PC-9 (cell line): ENCODE results near the gene SKI. TPM values are rescaled to one million over a fixed set of nuclear protein-coding genes. Genes with fewer than 3 reads are reported as not detected.

Experiments
- BruUV-seq: library from RNA; stranded (reverse); fragments of 400-500 nt; replicated peaks from 2 replicates; lab custom pipeline; 2021; lab: Mats Ljungman, UMichigan
- CTCF ChIA-PET: fragments of 300-600 bp; sonication (Branson Sonifier 250); formaldehyde crosslinking; loops from one replicate; lab custom pipeline; 2022; ENCODE audit warnings: antibody characterized with exemption; lab: Charles Lee
- POLR2A ChIA-PET: fragments of 300-600 bp; sonication (Branson Sonifier 250); formaldehyde crosslinking; loops from one replicate; lab custom pipeline; 2022; ENCODE audit warnings: antibody characterized with exemption; ENCODE audit not compliant: unreplicated experiment; lab: Charles Lee
- DNase-seq, 2 experiments: peaks; one replicate each; pipeline versions ENCODE4 v3.0.0 to v3.0.0-alpha.2; 2015 to 2022; ENCODE audit warnings: mixed read lengths in 1 of 2
- H2AFZ ChIP-seq: fragments of 200-600 bp; sonication (generic); 2 replicates; pipeline ENCODE4 v1.8.1; 2017; ENCODE audit warnings: antibody characterized with exemption
- H3F3A ChIP-seq: fragments of 200-600 bp; sonication (generic); 2 replicates; pipeline ENCODE4 v1.8.1; 2017; ENCODE audit warnings: antibody characterized with exemption, mild to moderate bottlenecking, low read depth; ENCODE audit not compliant: insufficient read depth
- H3K27ac ChIP-seq: fragments of 200-600 bp; sonication (generic); 2 replicates; pipeline ENCODE4 v1.6.1; 2016; ENCODE audit warnings: mixed run types
- H3K27me3 ChIP-seq: fragments of 200-600 bp; sonication (generic); 2 replicates; pipeline ENCODE4 v1.6.1; 2016; ENCODE audit warnings: low read depth, mixed run types; ENCODE audit not compliant: insufficient read depth
- H3K36me3 ChIP-seq: fragments of 200-600 bp; sonication (generic); 2 replicates; pipeline ENCODE4 v1.6.1; 2016; ENCODE audit warnings: low read depth, mixed run types
- H3K4me1 ChIP-seq: fragments of 200-600 bp; sonication (generic); replicated peaks from 2 replicates; pipeline ENCODE4 v1.6.1; 2016; ENCODE audit warnings: mixed run types; ENCODE audit not compliant: insufficient read depth
- H3K4me2 ChIP-seq: fragments of 200-600 bp; sonication (generic); 2 replicates; pipeline ENCODE4 v1.6.1; 2017; ENCODE audit warnings: mixed run types
- H3K4me3 ChIP-seq: fragments of 200-600 bp; sonication (generic); 2 replicates; pipeline ENCODE4 v1.6.1; 2016; ENCODE audit warnings: mixed run types
- H3K79me2 ChIP-seq: fragments of 200-600 bp; sonication (generic); 2 replicates; pipeline ENCODE4 v1.6.1; 2017; ENCODE audit warnings: low read depth, mixed run types
- H3K9me2 ChIP-seq: fragments of 200-600 bp; sonication (generic); 2 replicates; pipeline ENCODE4 v1.8.1; 2017; ENCODE audit warnings: mild to moderate bottlenecking; ENCODE audit not compliant: insufficient read depth
- H3K9me3 ChIP-seq: fragments of 200-600 bp; sonication (generic); 2 replicates; pipeline ENCODE4 v1.8.1; 2016; ENCODE audit warnings: low read depth; ENCODE audit not compliant: insufficient read depth
- H4K20me1 ChIP-seq: fragments of 200-600 bp; sonication (generic); 2 replicates; pipeline ENCODE4 v1.8.1; 2017; ENCODE audit not compliant: insufficient read depth
- EZH2 ChIP-seq: fragments of 200-600 bp; sonication (generic); IDR thresholded peaks from 2 replicates; pipeline ENCODE4 v1.8.0; 2017; ENCODE audit warnings: antibody characterized with exemption, low read depth
- intact Hi-C: fragments of 100-400 bp; cut with micrococcal nuclease; formaldehyde crosslinking; loops from one replicate; pipeline ENCODE4 v1.10.0; 2022; ENCODE audit not compliant: unreplicated experiment
- total RNA-seq: library from RNA; stranded (reverse); gene quantifications from 2 replicates; pipeline ENCODE4 v1.2.3, GENCODE V29; 2021
- TF ChIP-seq, protein P1 (sequence below): fragments of 200-600 bp; sonication (generic); conservative IDR thresholded peaks from 2 replicates; pipeline ENCODE4 v1.6.1; 2017; ENCODE audit warnings: mixed run types, antibody characterized with exemption, mild to moderate bottlenecking, moderate library complexity

The SKI gene
- total RNA-seq, 1 experiment from 2014 or later = 36.2 TPM

- no peaks in the 10 kb centered on the region for H3K9me2 ChIP-seq
- ChIA-PET POLR2A (no interaction called here), CTCF (no interaction called here)
- H3K4me1 ChIP-seq = no peaks in the 10 kb centered on the region
- BruUV-seq = no TSS peak
- peaks cover 91% of the 10 kb centered on the region for H4K20me1 ChIP-seq
- H3K27ac ChIP-seq = no peak overlapping the region
- TF ChIP-seq, protein P1, sequence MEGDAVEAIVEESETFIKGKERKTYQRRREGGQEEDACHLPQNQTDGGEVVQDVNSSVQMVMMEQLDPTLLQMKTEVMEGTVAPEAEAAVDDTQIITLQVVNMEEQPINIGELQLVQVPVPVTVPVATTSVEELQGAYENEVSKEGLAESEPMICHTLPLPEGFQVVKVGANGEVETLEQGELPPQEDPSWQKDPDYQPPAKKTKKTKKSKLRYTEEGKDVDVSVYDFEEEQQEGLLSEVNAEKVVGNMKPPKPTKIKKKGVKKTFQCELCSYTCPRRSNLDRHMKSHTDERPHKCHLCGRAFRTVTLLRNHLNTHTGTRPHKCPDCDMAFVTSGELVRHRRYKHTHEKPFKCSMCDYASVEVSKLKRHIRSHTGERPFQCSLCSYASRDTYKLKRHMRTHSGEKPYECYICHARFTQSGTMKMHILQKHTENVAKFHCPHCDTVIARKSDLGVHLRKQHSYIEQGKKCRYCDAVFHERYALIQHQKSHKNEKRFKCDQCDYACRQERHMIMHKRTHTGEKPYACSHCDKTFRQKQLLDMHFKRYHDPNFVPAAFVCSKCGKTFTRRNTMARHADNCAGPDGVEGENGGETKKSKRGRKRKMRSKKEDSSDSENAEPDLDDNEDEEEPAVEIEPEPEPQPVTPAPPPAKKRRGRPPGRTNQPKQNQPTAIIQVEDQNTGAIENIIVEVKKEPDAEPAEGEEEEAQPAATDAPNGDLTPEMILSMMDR = no peak
- TF ChIP-seq EZH2 = no peak
- no peaks in the 10 kb centered on the region for H3K27me3 ChIP-seq
- no peak overlapping the region for H3K4me2 ChIP-seq
- no peaks in the 10 kb centered on the region for H3K9me3 ChIP-seq
- H3K79me2 ChIP-seq = peaks cover 96% of the 10 kb centered on the region
- no peak overlapping the region for H2AFZ ChIP-seq
- H3F3A ChIP-seq = no peaks in the 10 kb centered on the region
- no peak for DNase-seq
- intact Hi-C loops = no loop called here
- no peak overlapping the region for H3K4me3 ChIP-seq
- no peaks in the 10 kb centered on the region for H3K36me3 ChIP-seq
Observed at GRCh38 chr1:2271211-2271721, 43.1 kb downstream of the SKI start.

DNA sequence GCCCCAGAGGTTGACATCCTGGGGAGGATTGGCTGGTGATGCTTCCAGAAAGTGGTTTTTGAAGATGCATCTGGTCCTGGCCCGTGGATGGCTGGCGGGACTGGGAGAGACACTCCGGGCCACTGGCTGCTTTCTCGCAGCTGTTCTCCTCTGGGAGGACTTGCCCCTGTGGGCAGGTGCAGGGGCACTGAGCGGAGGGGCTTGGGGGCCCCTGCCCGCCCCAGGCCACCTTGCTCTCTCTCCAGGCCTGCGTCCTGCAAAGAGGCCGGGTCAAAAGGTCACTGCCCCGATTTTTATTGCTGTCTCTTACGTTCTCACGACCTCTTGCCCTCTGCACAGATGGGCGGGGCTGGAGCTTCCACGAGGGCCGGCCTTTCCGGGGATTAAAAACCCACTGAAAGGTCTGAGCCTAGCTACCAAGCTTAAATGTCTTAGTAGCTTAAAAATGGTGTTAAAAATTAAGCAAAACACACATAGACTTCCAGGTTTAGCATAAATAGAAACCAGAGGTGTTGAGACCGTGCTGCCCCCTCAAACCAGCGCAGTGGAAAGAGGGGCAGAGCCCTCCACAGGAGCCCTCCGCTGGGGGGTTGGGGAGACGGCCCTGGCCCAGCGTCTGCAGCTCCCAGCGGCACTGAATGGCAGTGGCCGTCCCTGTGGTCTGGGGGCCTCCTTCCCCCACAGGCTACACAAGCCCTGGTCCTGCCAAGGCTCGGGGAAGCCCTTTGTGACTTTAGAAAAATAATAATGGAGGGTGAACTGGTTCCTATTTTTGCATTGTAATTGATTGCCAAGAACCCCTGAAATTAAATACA is 43.9 kb downstream of the SKI start:
- no TSS peak for BruUV-seq
- H3K9me3 ChIP-seq = no peaks in the 10 kb centered on the region
- H4K20me1 ChIP-seq = peaks cover 84% of the 10 kb centered on the region
- no peaks in the 10 kb centered on the region for H3F3A ChIP-seq
- H3K27me3 ChIP-seq = no peaks in the 10 kb centered on the region
- ChIA-PET POLR2A (interaction anchor here (0.5 kb wide), 1 partner anchor 397 kb away, joined by 4 read pairs; no protein-coding TSS in a partner anchor), CTCF (no interaction called here)
- no peaks in the 10 kb centered on the region for H3K4me1 ChIP-seq
- no peak overlapping the region for H3K4me2 ChIP-seq
- H2AFZ ChIP-seq = no peak overlapping the region
- TF ChIP-seq, protein P1 = no peak
- no peak for TF ChIP-seq EZH2
- intact Hi-C loops = no loop called here
- no peak overlapping the region for H3K4me3 ChIP-seq
- H3K79me2 ChIP-seq = peaks cover 89% of the 10 kb centered on the region
- DNase-seq = no peak
- no peaks in the 10 kb centered on the region for H3K9me2 ChIP-seq
- H3K36me3 ChIP-seq = no peaks in the 10 kb centered on the region
- H3K27ac ChIP-seq = no peak overlapping the region

- no peak for DNase-seq
- Histone ChIP-seq H4K20me1 (peaks cover 79% of the 10 kb centered on the region), H3K9me3 (no peaks in the 10 kb centered on the region), H3K27me3 (no peaks in the 10 kb centered on the region), H3K4me1 (no peaks in the 10 kb centered on the region), H3K4me2 (no peak overlapping the region), H3K79me2 (peaks cover 83% of the 10 kb centered on the region), H3K36me3 (no peaks in the 10 kb centered on the region), H3K4me3 (no peak overlapping the region), H3F3A (no peaks in the 10 kb centered on the region), H3K9me2 (no peaks in the 10 kb centered on the region), H3K27ac (no peak overlapping the region), H2AFZ (no peak overlapping the region)
- ChIA-PET POLR2A (no interaction called here), CTCF (no interaction called here)
- intact Hi-C loops = no loop called here
- TF ChIP-seq, protein P1 = no peak
- TF ChIP-seq EZH2 = no peak
- no TSS peak for BruUV-seq
Observed at GRCh38 chr1:2272686-2273400, 44.7 kb downstream of the SKI start.
